HG03571 (cell line): ENCODE results near the gene PEF1.

Source experiments
- ATAC-seq: cut with Tn5 transposase; IDR thresholded peaks from one replicate; pipeline ENCODE4 v1.9.1; 2021; ENCODE audit not compliant: unreplicated experiment

Gene PEF1

DNA sequence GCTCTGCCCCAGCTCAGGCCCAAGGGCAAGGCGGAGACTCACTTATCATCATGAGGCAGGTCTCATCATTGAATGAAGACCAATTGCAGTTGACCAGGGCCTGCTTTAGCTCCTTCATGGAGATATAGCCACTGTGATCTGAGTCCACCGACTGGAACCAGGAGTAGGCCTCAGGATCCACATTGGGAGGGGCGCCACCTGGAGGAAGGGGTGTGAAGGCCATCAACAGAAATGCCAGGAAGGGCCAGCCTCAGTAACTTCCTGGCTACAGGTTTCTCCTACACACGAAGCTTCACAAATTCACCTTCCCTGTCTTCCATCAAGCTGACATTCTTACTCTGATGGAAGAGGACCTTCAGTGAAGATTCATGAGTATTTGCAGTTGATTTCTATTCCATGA is 11.6 kb downstream of the PEF1 start:
- no peak for ATAC-seq

DNA sequence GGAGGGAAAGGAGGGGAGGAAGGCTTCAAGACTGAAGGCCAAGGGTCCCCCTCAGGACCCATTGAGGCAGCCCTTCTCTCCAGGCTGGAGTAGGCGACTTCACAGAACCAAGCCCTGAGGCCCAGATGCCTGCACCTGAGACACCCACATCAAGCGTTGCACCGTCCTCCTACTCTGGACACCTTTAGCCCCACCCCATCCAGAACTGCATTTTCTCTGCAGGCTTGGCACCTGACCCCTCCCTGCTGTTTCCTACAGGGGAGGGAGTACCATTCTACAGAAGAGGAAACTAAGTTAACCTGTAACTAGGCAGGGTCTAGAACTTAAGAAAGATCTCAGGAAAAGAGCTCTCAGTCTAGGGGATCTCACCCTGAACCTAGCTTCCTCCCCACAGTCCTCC is 12.0 kb downstream of the PEF1 start:
- no peak for ATAC-seq

DNA sequence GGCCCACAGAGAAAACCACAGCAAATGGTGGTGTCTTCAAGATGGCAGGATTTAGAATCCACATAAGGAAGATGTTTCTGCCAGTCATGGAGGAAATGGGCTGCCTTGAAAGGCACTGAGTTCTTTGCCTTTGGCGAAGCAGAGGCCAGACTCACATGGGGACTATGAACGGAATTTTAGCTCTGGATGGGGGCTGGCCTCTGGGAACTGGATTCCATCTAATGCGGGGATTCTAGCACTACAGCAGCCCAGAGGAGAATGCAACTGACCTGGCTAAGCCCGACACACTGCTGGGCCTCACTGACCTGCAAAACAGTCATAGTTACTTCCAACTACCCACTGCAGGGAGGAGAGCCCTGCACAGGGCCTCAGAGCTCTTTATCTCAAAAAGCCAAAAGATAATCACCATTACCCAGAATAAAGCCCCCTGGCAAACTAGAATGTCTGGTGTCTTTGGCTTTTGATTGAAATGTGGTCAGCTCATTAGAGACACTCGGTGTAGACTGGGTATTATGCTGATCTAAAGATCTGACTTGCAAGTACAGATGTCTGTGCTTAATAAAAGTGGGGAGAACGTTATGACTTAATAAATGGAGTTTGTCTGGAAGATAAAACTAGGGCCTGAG is 15.6 kb downstream of the PEF1 start:
- no peak for ATAC-seq

DNA sequence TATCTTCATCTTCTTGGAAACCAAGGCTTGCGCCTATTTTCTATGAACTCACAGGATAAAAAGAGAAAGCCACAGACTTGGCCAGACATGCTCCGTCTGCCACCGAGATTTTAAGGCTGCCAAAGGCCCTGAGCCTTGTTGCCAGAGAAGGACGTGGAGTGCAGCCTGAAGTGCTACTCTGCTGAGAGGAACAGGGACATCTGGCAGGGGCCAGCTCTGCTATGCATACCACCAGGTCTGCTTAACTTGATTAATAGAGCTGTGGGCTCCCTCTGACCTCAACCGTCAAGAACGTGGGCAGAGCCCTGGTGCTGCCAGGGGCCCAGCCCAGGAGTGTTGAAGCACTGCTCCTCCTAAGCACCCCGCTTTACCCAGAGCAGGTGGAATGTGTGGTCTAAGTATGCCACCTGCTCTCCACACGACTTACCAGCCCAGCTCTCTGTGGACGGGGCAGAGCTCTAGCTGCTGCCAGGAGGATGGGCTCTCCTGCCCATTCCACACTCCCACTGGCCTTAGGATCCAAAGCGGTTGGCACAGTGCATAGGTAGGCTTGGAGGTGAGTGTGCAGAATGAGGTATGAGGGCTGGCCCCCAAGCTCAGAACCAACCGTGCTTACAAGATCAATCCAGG is 16.6 kb downstream of the PEF1 start:
- ATAC-seq, result no peak

DNA sequence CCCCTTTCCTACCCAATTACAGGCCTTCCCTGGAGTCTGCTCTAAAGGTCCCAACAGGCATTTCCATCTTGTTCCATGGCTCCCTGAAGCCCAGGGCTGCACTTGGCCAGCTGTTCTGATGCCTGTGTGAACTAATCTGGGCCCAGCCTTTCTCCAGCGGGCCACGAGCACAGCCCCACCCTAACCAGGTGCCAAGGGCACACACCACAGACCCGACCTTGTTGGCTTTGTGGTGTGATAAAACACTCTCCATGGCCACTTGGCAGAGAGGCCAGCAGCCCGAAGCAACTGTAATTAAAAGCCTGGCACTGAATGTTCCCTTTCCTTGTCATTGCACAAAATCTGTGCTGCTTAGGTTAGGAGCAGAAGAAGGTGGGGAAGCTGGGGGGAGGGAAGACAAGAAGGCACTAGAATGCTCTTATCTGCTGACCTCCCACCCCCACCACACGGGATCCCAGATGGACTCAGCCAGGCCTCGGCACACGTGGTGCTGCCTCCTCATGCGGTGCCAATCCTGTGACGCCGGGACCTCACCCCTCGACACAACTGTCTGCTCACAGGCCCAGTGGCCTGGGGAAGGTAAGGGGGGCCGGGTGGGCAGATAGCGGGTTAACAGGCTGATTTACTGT is 17.3 kb downstream of the PEF1 start:
- ATAC-seq, result no peak

DNA sequence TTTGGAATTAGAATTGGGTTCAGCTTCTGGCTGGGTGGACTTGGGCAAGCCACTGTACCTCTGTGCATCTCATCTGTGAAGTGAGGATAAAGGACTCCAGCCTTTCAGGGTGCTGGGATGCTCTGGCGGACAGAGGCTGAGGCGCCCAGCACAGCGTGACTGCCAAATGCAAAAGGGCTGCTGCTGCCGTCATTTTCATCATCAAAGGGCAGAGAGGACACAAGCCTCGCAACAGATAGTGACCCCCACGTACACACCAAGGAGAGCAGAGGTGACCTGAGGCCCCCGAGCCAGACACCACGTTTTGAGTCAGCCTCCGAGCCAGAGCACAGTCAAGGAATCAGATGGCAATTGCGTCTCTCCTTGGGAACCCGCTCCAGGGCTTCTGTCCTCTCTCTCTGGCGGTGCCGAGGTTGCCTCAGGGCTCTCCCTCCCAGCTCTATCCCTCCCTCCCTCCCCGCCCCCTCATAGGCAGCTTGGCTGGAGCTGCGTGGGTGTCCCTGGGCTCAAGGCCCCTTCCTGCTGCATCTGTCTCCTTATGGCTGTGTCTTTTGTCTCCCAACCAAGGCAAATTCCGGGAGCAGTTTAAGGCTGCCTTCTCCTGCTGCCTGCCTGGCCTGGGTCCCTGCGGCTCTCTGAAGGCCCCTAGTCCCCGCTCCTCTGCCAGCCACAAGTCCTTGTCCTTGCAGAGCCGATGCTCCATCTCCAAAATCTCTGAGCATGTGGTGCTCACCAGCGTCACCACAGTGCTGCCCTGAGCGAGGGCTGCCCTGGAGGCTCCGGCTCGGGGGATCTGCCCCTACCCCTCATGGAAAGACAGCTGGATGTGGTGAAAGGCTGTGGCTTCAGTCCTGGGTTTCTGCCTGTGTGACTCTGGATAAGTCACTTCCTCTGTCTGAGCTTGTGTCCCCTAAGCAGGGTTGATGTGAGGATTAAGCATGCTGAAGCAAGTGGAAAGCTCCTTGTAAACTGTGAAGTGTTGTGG is 18.2 kb downstream of the PEF1 start:
- ATAC-seq, result no peak

DNA sequence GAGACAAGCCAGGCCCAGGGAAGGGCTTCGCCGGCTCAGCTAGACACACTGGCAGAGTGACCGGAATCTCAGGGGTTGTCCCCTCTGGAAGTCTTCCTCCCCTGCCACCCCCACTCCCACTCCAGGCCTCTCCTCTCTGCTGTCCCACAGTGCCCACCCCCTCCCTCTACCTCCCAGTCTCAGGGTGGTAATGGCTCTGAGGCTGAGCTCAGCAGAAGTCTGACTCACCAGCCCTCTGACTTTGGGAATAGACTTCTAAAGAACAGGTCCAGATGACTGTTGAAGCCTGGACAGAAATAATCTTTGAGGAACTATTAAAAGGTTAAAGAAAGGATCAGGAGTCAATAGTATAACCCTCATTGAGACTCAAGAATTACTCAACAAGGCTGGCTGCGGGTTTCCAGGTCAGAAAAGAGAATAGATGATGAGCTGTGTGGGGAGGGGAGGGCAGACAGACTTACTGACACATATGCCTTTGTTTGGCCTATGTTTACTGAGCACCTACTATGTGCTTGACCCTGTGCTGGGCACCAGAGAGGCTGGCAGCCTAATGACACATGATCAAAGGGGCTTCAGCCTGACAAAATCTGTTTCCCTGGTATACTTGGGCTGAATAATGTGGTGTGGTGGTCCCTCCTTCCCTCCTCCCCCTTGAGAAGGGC is 19.0 kb downstream of the PEF1 start:
- ATAC-seq, result no peak

DNA sequence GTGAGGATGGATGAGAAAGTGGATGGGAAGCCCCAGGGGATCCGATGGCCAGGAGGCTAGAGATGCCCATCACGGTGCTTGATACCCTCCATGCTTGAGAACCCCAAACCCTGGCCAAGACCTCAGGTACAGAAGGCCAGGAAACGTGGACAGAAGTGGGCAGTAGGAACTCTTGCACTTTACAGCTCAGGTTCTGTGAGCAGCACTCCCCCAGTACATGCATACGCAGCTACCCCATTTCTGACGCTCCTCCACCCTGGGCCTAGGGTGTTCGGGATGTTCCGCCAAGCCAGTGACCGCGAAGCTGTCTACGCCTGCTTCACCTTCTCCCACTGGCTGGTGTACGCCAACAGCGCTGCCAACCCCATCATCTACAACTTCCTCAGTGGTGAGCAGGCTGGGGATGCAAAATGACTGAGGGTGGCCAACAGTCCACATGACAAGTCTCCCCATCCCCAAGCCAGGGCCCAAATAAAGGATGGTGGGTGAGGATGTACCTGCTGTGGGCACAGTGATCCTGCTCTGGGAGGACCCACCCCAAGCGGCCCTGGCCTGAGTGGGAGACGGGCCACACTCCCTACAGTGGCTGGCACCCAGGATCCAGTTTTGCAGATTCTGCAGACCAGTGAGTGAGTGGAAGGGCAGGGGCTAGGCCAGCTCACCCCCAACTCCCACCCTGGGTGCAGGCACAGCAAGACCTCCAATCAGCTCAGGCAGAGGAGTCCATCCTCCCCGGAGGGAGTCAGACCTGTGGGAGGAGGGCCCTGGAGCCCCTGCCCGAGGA is 19.8 kb downstream of the PEF1 start:
- ATAC-seq, result no peak

DNA sequence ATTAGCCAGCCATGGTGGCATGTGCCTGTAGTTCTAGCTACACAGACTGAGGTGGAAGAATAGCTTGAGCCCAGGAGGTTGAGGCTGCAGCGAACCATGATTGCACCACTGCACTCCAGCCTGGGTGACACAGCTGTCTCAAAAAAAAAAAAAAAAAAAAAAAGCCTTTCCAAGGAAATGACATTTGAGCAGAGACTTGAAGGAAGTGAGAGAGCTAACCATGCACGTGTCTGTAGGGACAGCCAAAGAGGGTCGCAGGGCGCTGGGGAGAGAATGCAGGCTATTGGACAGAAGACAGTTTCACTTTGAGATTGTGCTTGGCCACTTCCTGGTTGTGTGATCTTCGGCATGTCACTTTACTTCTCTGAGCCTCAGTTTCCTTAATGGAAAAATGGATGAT is 20.4 kb downstream of the PEF1 start:
- no peak for ATAC-seq

DNA sequence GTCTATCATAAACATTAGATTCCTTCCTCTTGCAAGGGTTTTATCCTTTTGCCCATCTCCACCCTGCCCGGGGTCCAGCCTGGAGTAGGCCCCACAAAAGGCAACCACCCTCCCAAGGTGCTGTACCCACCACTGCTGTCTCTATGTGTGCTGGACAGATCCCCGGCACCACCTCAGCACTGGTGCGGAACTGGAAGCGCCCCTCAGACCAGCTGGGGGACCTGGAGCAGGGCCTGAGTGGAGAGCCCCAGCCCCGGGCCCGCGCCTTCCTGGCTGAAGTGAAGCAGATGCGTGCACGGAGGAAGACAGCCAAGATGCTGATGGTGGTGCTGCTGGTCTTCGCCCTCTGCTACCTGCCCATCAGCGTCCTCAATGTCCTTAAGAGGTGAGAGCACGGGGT is 21.3 kb downstream of the PEF1 start:
- ATAC-seq, result no peak

DNA sequence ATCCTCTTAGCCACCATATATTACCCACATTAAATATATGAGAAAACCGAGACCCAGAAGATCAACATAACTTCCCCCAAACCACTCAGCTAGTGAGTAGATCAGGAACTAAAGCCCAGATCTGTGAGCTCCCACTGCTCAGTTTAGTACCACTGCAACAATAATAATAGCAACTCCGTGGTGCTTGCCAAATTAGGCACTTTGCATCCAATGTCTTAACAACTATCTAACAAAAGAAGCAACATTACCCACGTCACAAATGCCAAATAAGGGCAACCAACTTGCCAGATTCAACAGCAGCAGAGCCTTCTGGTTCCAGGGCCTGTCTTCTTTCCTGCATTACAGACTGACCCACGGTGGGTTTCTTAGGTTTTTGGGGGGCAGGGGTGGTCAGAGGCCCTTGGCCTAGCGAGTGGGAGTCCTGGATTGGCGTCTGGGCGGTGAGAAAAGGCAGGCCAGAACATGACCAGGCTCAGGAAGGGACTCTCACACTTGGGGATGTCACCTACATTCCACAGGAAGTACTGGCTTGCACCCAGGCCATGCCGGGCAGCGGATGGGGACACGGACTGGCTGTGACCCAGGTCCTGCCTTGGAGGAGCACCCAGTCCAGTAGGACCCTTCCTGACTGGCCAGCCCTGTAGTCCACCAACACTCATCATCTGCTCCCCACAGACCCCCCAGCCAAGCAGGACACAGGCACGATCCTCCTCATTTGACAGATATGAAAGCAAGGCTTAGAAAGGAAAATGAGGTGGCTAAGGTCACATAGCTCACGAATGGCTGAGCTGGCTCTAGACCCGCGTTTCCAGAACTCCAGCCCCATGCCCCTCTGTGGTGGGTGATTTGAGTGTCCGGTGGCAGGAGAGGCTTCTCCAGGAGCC is 22.6 kb downstream of the PEF1 start:
- no peak for ATAC-seq

DNA sequence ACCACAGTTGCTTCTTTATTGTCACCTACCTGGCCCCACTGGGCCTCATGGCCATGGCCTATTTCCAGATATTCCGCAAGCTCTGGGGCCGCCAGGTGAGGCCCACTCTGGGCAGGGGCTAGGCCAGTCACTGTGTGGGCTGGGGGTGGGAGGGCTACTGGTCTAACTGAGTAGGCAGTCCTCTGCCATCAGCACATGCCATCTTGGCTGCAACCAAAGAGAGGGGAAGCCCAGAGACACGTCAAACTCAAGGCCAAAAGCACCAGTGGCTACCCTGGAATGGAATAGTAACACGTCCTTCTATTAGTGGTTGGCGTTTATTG is 23.2 kb downstream of the PEF1 start:
- ATAC-seq, result no peak

DNA sequence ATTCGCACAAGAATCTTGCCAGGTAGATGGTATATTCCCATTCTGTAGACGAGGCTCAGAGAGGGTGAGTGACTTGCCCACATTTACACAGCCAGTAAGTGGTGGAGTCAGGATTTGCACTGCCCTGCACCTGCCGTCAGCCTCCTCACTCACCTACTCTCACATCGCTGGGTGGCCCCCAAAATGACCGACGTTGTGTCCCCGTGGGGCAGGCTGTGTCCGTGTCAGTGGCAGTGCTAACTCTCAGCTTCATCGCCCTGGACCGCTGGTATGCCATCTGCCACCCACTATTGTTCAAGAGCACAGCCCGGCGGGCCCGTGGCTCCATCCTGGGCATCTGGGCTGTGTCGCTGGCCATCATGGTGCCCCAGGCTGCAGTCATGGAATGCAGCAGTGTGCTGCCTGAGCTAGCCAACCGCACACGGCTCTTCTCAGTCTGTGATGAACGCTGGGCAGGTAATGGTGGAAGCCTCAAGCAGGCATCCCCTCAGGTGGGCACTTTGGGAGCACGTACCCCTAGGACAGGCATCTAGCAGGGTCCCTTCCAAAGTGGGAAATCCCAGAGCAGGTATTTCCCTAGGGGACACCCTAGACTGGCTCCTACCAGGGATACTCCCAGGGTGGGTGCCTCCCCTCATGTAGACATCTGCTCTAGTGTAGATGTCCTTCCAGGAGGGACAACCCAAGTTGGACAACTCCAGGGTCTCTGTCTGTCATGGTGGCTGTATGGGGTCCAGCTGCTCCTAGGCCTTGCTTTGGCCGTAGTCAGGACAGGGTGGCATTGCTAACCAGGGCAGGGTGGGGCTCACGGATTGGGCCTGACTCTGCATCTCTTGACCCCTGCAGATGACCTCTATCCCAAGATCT is 23.8 kb downstream of the PEF1 start:
- ATAC-seq, result no peak

DNA sequence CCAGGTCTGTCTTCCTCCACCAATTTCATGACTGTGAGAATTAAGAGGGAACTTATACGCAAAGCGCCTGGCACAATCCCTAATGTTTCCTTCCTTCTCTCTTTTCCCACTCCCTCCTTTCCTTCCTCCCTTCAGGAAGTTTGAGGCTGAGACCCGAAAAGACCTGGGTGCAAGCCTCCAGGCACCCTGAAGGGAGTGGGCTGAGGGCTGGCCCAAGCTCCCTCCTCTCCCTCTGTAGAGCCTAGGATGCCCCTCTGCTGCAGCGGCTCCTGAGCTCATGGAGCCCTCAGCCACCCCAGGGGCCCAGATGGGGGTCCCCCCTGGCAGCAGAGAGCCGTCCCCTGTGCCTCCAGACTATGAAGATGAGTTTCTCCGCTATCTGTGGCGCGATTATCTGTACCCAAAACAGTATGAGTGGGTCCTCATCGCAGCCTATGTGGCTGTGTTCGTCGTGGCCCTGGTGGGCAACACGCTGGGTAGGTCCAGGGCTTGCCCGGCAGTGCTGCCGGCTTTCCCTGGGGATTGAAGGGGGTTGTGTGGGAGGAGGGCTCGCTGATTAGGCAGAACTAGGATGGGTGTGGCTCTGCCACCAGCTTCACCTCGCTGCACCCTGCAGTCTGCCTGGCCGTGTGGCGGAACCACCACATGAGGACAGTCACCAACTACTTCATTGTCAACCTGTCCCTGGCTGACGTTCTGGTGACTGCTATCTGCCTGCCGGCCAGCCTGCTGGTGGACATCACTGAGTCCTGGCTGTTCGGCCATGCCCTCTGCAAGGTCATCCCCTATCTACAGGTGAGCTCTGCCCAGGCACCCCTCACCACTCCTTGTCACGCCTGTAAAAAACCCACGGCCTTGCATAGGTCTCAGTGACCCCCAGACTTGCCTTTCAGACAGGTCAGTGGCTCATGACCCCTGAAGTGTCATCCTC is 25.5 kb downstream of the PEF1 start:
- no peak for ATAC-seq

DNA sequence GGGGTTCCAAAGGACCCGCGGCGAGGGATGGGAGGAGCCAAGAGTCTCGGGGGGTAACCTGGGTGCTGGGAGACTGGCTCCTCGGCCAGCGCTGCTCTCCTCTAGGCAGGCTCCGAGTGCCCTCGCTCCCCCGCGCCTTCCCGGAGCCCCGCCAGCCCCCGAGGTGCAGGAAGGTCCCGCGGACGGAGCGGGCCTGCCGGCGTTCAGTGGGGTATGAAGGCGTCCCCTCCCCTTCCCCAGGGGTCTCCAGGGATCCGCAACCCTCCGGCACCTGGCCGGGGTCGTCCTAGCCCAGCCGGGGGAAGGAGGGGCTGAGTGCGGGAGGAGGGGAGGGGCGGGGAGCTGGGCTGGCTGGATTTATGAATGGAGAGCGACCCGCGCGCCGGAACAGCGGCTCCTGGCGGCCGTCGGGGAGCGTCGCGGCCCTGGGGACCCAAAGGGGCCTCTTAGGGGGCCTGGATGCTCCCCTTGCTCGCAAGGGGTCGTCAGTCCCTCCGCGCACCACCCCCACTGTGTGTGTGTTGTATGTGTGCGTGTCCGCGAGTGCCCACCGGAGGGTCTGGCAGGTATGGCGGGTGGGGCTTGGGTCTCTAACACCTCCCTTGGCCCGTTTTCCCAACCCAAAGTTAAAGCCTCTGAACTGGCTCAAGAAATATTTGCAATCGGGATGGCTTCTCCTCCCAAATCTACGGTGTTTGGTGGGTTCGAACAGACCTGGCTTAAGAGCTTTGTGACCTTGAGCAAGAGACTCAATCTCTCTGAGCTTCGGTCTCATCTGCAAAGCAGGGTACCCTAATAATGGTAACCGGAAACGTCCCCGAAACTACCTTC is 26.5 kb downstream of the PEF1 start:
- no peak for ATAC-seq

DNA sequence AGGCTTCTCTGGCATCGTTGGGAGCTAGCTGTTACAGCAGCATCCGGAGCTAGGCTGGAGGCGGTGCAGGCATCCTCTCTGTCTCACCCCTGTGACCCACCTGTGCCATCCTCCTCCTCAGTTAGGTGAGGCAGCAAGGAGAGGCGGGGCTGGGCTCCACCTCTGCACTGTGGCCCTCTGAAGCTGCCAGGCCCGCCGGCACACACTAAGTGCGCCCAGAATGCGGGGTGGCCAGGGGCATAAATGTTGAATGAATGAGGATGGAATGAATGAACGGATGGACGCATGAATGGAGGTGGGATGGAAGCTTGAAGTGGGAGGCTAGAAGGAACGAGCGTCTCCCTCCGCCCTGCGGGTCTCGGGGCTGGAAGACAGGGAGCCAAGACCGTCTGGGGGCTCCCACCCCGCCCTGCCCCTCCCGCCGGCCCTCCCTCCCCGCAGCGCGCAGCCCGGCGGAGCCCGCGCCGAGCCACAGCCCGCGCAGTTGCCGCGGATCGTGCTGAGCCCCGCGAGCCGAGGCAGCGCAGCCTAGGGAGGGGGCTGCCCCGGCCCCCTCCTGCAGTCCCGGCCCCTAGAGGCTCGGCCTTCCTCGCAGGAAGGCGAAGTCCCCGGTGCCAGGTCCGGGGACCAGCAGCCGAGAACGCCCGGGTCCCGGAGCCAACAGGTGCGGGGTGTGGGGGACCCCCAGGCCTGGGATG is 27.3 kb downstream of the PEF1 start, which contains the start of gene HCRTR1:
TSS of gene HCRTR1 (plus strand) at position 472 of the 698 bp plus-strand sequence. CDS start 1,504 bp downstream, outside the sequence.
- ATAC-seq, result no peak
